WTC11 (cell line): Measurements from ENCODE around the gene RAB26.
"Not testable (repeated sequence)": the region's sequence is repeated elsewhere in the genome, so short reads cannot be mapped to it uniquely, and the experiment has no call there.

ENCODE experiments used
- CREB1 ChIP-seq: sonication (generic); formaldehyde crosslinking; IDR thresholded peaks from 2 replicates; pipeline ENCODE4 v1.8.0; 2023; ENCODE audit warnings: mild to moderate bottlenecking, missing genetic modification reagents
- CTCF ChIP-seq: fragments of 200-600 bp; IDR thresholded peaks from 2 replicates; pipeline ENCODE4 v1.8.0; 2022; ENCODE audit warnings: antibody characterized with exemption
- IRF1 ChIP-seq: sonication (generic); formaldehyde crosslinking; IDR thresholded peaks from 2 replicates; pipeline ENCODE4 v1.8.0; 2023; ENCODE audit warnings: missing genetic modification reagents
- KAT7 ChIP-seq: sonication (generic); formaldehyde crosslinking; IDR thresholded peaks from 2 replicates; pipeline ENCODE4 v1.8.1; 2023; ENCODE audit warnings: missing genetic modification reagents, mild to moderate bottlenecking, borderline replicate concordance
- NR2C2 ChIP-seq: sonication (generic); formaldehyde crosslinking; IDR thresholded peaks from 2 replicates; pipeline ENCODE4 v1.8.0; 2022; ENCODE audit warnings: mild to moderate bottlenecking, missing genetic modification reagents
- RELA ChIP-seq: sonication (generic); formaldehyde crosslinking; IDR thresholded peaks from 2 replicates; pipeline ENCODE4 v1.8.1; 2022; ENCODE audit warnings: missing genetic modification reagents, mild to moderate bottlenecking, borderline replicate concordance
- SOX15 ChIP-seq: fragments of 250-450 bp; sonication (Bioruptor Pico); IDR thresholded peaks from 2 replicates; pipeline ENCODE4 v1.9.0; 2021; ENCODE audit warnings: mild to moderate bottlenecking
- SP1 ChIP-seq: sonication (generic); formaldehyde crosslinking; conservative IDR thresholded peaks from 2 replicates; pipeline ENCODE4 v1.8.1; 2022; ENCODE audit warnings: missing genetic modification reagents
- ZNF121 ChIP-seq: sonication (generic); formaldehyde crosslinking; IDR thresholded peaks from 2 replicates; pipeline ENCODE4 v1.8.0; 2023; ENCODE audit warnings: missing genetic modification reagents
- ZSCAN18 ChIP-seq: fragments of 250-450 bp; sonication (Bioruptor Pico); IDR thresholded peaks from 2 replicates; pipeline ENCODE4 v2.1.2; 2022; ENCODE audit warnings: mild to moderate bottlenecking, moderate library complexity
- TF ChIP-seq, protein P1 (sequence below): sonication (generic); formaldehyde crosslinking; IDR thresholded peaks from 2 replicates; pipeline ENCODE4 v1.8.1; 2023; ENCODE audit warnings: mild to moderate bottlenecking, missing genetic modification reagents, moderate library complexity
- TF ChIP-seq, protein P2 (sequence below): sonication (generic); formaldehyde crosslinking; IDR thresholded peaks from 2 replicates; pipeline ENCODE4 v1.8.0; 2022; ENCODE audit warnings: mild to moderate bottlenecking, missing genetic modification reagents
- TF ChIP-seq, protein P3 (sequence below): fragments of 250-450 bp; sonication (Bioruptor Pico); IDR thresholded peaks from 2 replicates; pipeline ENCODE4 v1.8.0; 2021; ENCODE audit warnings: mild to moderate bottlenecking

GRCh38 chr16:2106211-2106610, 42.2 kb upstream of the RAB26 start:
- not testable (repeated sequence) for TF ChIP-seq CTCF; IRF1 (CRISPR knock-in tag); CREB1; NR2C2 (CRISPR knock-in tag); SOX15; KAT7 (CRISPR knock-in tag); ZNF121 (CRISPR knock-in tag); ZSCAN18 (CRISPR knock-in tag); RELA (CRISPR knock-in tag); SP1 (CRISPR knock-in tag)
- TF ChIP-seq, protein P1, sequence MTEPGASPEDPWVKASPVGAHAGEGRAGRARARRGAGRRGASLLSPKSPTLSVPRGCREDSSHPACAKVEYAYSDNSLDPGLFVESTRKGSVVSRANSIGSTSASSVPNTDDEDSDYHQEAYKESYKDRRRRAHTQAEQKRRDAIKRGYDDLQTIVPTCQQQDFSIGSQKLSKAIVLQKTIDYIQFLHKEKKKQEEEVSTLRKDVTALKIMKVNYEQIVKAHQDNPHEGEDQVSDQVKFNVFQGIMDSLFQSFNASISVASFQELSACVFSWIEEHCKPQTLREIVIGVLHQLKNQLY (CRISPR knock-in tag), result not testable (repeated sequence)
- TF ChIP-seq, protein P2, sequence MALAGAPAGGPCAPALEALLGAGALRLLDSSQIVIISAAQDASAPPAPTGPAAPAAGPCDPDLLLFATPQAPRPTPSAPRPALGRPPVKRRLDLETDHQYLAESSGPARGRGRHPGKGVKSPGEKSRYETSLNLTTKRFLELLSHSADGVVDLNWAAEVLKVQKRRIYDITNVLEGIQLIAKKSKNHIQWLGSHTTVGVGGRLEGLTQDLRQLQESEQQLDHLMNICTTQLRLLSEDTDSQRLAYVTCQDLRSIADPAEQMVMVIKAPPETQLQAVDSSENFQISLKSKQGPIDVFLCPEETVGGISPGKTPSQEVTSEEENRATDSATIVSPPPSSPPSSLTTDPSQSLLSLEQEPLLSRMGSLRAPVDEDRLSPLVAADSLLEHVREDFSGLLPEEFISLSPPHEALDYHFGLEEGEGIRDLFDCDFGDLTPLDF, result not testable (repeated sequence)
- TF ChIP-seq, protein P3, sequence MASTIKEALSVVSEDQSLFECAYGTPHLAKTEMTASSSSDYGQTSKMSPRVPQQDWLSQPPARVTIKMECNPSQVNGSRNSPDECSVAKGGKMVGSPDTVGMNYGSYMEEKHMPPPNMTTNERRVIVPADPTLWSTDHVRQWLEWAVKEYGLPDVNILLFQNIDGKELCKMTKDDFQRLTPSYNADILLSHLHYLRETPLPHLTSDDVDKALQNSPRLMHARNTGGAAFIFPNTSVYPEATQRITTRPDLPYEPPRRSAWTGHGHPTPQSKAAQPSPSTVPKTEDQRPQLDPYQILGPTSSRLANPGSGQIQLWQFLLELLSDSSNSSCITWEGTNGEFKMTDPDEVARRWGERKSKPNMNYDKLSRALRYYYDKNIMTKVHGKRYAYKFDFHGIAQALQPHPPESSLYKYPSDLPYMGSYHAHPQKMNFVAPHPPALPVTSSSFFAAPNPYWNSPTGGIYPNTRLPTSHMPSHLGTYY (CRISPR knock-in tag), result not testable (repeated sequence)
